Fibroblast of lung (primary cell): ENCODE results near the gene CAMK2B. TPM values are rescaled to one million over a fixed set of nuclear protein-coding genes. Genes with fewer than 3 reads are reported as not detected.

ENCODE experiments used
- DNase-seq, 2 donors: peaks; one replicate each; pipeline versions ENCODE4 v3.0.0 to v3.0.0-alpha.2; 2010; ENCODE audit warnings: low read depth in 2 of 2
- H2AFZ ChIP-seq: 2 replicates; pipeline ENCODE4 v1.5.1; 2012; ENCODE audit warnings: low read length, control low read depth, inconsistent platforms
- H3K27ac ChIP-seq: 2 replicates; pipeline ENCODE4 v1.5.1; 2011; ENCODE audit warnings: low read length, control low read depth; ENCODE audit not compliant: insufficient read depth
- H3K27me3 ChIP-seq: 2 replicates; pipeline ENCODE4 v1.5.1; 2011; ENCODE audit warnings: mild to moderate bottlenecking, low read length; ENCODE audit not compliant: control insufficient read depth, insufficient read depth
- H3K36me3 ChIP-seq: 2 replicates; pipeline ENCODE4 v1.5.1; 2011; ENCODE audit warnings: low read length; ENCODE audit not compliant: control insufficient read depth, insufficient read depth
- H3K4me1 ChIP-seq: 2 replicates; pipeline ENCODE4 v1.5.1; 2011; ENCODE audit warnings: low read length; ENCODE audit not compliant: control insufficient read depth, insufficient read depth; ENCODE audit errors: extremely low read depth
- H3K4me2 ChIP-seq: 2 replicates; pipeline ENCODE4 v1.5.1; 2011; ENCODE audit warnings: low read length, control low read depth; ENCODE audit not compliant: insufficient read depth; ENCODE audit errors: extremely low read depth
- H3K4me3 ChIP-seq, 4 experiments: fragments of 200-600 bp in 1 of 4; sonication (generic) in 1 of 4; replicated peaks in 1 of 4; 2 replicates each; pipeline ENCODE4 v1.5.1; 2011 to 2016; ENCODE audit warnings: low read length in 4 of 4, low read depth in 3 of 4, mild to moderate bottlenecking in 3 of 4, control low read depth in 2 of 4, inconsistent platforms in 1 of 4, mixed read lengths in 1 of 4; ENCODE audit not compliant: insufficient read depth in 1 of 4; ENCODE audit errors: control extremely low read depth in 1 of 4
- H3K79me2 ChIP-seq: 2 replicates; pipeline ENCODE4 v1.5.1; 2012; ENCODE audit warnings: mild to moderate bottlenecking, low read length, inconsistent platforms; ENCODE audit not compliant: control insufficient read depth, insufficient read depth
- H3K9ac ChIP-seq: 2 replicates; pipeline ENCODE4 v1.5.1; 2011; ENCODE audit warnings: mild to moderate bottlenecking, low read length, control low read depth; ENCODE audit not compliant: insufficient read depth
- H3K9me3 ChIP-seq: 2 replicates; pipeline ENCODE4 v1.5.1; 2012; ENCODE audit warnings: low read depth, low read length; ENCODE audit not compliant: control insufficient read depth, insufficient read depth
- H4K20me1 ChIP-seq: 2 replicates; pipeline ENCODE4 v1.5.1; 2011; ENCODE audit warnings: low read length; ENCODE audit not compliant: control insufficient read depth, insufficient read depth; ENCODE audit errors: extremely low read depth
- CTCF ChIP-seq, 2 donors: IDR thresholded peaks in 1 of 2; conservative IDR thresholded peaks in 1 of 2; 1 replicate in 1 of 2; 2 replicates in 1 of 2; pipeline ENCODE4 v1.5.1; 2011 to 2012; ENCODE audit warnings: low read length in 2 of 2, control low read depth in 1 of 2, inconsistent platforms in 1 of 2, low read depth in 1 of 2, mild to moderate bottlenecking in 1 of 2
- EZH2 ChIP-seq: IDR thresholded peaks from 2 replicates; pipeline ENCODE4 v1.5.1; 2012; ENCODE audit warnings: low read length, control low read depth, mild to moderate bottlenecking; ENCODE audit errors: missing control alignments
- polyA plus RNA-seq, 2 donors: library from polyadenylated mRNA; depleted of rRNA in 1 of 2; stranded (reverse) in 1 of 2; unstranded in 1 of 2; fragments of >200 nt; gene quantifications; 2 replicates each; pipeline ENCODE4 v1.2.1, GENCODE V29; 2011 to 2012; ENCODE audit warnings: missing spikeins in 1 of 2
- total RNA-seq: library from RNA; depleted of rRNA; stranded (reverse); fragments of >200 nt; gene quantifications from 2 replicates; pipeline ENCODE4 v1.2.1, GENCODE V29; 2014

Gene CAMK2B
- total and polyA plus RNA-seq, 2 donors (not counting 1 experiment from before 2014, with no cell fraction given), result 0.06 to 0.17 TPM

GRCh38 chr7:44237696-44238095, 87.7 kb downstream of the CAMK2B start:
- Histone ChIP-seq H3K9ac (no peak overlapping the region), H3K4me2 (no peak overlapping the region)

GRCh38 chr7:44236333-44236728, 89.1 kb downstream of the CAMK2B start:
- Histone ChIP-seq H3K9ac (no peak overlapping the region), H3K4me3 (no peak overlapping the region), H3K36me3 (no peaks in the 10 kb centered on the region), H3K79me2 (no peaks in the 10 kb centered on the region), H3K9me3 (no peaks in the 10 kb centered on the region), H3K27ac (no peak overlapping the region), H3K4me1 (no peaks in the 10 kb centered on the region), H3K27me3 (no peaks in the 10 kb centered on the region), H3K4me2 (no peak overlapping the region), H4K20me1 (no peaks in the 10 kb centered on the region), H2AFZ (no peak overlapping the region)
- DNase-seq, result no peak
- TF ChIP-seq CTCF (conservative IDR thresholded peaks at IDR 0.05 in 1 of 2, IDR thresholded peaks at IDR 0.05 in 1 of 2; ENCODE audit: low read depth in 1 of 2, low read length in 2 of 2) (no peak), EZH2 (no peak)

More at GRCh38 chr7:44237696-44238095, 87.7 kb downstream of the CAMK2B start:
- no peaks in the 10 kb centered on the region for H3K4me1 ChIP-seq
- DNase-seq, result no peak
- H3K9me3 ChIP-seq, result no peaks in the 10 kb centered on the region
- no peak overlapping the region for H3K27ac ChIP-seq
- no peak overlapping the region for H3K4me3 ChIP-seq
- no peak overlapping the region for H2AFZ ChIP-seq
- TF ChIP-seq EZH2 (no peak), CTCF (conservative IDR thresholded peaks at IDR 0.05 in 1 of 2, IDR thresholded peaks at IDR 0.05 in 1 of 2; ENCODE audit: low read depth in 1 of 2, low read length in 2 of 2) (no peak)
- no peaks in the 10 kb centered on the region for H4K20me1 ChIP-seq
- H3K27me3 ChIP-seq, result no peaks in the 10 kb centered on the region
- no peaks in the 10 kb centered on the region for H3K79me2 ChIP-seq
- no peaks in the 10 kb centered on the region for H3K36me3 ChIP-seq

GRCh38 chr7:44235582-44236332, 89.6 kb downstream of the CAMK2B start:
- no peak overlapping the region for H3K4me3 ChIP-seq
- no peaks in the 10 kb centered on the region for H3K9me3 ChIP-seq
- no peaks in the 10 kb centered on the region for H3K36me3 ChIP-seq
- H3K27ac ChIP-seq, result no peak overlapping the region
- no peak overlapping the region for H2AFZ ChIP-seq
- H3K4me1 ChIP-seq, result no peaks in the 10 kb centered on the region
- TF ChIP-seq EZH2, result no peak
- H3K9ac ChIP-seq, result no peak overlapping the region
- no peaks in the 10 kb centered on the region for H3K27me3 ChIP-seq
- H4K20me1 ChIP-seq, result no peaks in the 10 kb centered on the region
- no peaks in the 10 kb centered on the region for H3K79me2 ChIP-seq
- DNase-seq, result no peak
- no peak overlapping the region for H3K4me2 ChIP-seq
